Measurements from ENCODE around the gene DAZAP1.

The DAZAP1 gene

DNA sequence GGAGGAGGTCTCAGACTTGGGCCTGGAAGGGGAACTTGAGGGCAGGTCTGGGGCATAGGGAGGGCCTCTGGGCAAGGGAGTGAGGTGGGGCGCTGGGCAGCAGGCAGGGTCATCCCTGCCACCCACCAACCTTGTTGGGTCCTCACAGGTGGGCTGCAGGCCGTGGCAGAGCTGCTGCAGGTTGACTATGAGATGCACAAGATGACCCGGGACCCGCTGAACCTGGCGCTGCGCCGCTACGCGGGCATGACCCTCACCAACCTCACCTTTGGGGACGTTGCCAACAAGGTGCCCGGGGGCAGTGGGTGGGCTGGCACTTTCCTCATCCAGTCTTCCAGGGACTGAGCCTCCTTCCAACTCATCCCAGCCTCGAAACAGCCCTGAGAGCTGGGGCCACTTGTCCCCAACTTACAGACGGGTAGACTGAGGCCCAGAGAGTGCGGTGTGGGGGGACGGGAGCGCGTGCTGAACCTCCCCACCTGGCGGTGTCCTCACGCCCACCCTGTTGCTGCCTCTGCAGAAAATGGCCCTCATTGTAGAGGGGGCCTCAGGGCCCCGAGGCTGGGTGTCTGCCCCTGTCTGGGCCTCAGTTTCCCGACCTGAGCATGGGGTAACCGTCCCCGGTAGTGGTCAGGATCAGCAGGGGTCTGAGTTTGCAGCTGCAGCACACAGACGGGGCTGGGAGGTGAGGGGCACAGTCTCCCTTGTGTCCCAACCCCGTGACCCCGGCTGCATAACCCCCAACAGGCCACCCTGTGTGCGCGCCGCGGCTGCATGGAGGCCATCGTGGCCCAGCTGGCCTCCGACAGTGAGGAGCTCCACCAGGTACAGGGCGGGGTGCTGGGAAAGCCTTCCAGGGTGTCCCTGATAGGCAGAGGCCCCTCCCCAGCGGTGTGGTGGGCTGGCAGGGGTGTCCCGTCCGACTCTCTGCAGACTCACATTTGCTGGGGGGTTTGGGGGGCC, 52.9 kb downstream of the DAZAP1 start:
- no peak for DNase-seq

DNA sequence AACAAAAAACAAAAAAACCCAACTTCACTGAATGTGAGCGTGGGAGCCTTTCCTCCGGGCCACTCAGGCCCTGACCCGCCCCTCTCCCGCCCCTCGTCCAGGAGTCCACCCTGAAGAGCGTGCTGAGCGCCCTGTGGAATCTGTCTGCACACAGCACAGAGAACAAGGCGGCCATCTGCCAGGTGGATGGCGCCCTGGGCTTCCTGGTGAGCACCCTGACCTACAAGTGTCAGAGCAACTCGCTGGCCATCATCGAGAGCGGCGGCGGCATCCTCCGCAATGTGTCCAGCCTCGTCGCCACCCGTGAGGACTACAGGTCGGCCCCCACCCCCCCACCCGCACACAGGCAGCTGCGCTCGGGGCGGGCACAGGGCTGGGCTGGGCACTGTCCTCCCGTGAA, 54.5 kb downstream of the DAZAP1 start:
- DNase-seq: no peak

DNA sequence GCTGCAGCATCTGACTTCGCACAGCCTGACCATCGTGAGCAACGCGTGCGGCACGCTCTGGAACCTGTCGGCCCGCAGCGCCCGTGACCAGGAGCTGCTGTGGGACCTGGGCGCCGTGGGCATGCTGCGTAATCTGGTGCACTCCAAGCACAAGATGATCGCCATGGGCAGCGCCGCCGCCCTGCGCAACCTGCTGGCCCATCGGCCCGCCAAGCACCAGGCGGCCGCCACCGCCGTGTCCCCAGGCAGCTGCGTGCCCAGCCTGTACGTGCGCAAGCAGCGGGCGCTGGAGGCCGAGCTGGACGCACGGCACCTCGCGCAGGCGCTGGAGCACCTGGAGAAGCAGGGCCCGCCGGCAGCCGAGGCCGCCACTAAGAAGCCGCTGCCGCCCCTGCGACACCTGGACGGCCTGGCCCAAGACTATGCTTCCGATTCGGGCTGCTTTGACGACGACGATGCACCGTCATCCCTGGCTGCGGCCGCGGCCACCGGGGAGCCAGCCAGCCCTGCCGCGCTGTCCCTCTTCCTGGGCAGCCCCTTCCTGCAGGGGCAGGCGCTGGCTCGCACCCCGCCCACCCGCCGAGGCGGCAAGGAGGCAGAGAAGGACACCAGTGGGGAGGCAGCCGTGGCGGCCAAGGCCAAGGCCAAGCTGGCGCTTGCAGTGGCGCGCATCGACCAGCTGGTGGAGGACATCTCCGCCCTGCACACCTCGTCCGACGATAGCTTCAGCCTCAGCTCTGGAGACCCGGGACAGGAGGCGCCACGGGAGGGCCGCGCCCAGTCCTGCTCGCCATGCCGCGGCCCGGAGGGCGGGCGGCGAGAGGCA, 58.0 kb downstream of the DAZAP1 start:
- DNase-seq: no peak

DNA sequence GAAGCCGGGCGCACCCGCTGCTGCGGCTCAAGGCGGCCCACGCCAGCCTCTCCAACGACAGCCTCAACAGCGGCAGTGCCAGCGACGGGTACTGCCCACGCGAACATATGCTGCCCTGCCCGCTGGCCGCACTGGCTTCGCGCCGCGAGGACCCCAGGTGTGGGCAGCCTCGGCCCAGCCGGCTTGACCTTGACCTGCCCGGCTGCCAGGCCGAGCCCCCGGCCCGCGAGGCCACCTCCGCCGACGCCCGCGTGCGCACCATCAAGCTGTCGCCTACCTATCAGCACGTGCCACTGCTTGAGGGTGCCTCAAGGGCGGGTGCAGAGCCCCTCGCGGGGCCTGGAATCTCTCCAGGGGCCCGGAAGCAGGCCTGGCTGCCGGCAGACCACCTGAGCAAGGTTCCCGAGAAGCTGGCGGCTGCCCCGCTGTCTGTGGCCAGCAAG, 58.7 kb downstream of the DAZAP1 start:
- DNase-seq: no peak

GRCh38 chr19:1466461-1467214, 59.3 kb downstream of the DAZAP1 start:
- no peak for DNase-seq

GRCh38 chr19:1467215-1467489, 59.8 kb downstream of the DAZAP1 start:
- DNase-seq: no peak

DNA sequence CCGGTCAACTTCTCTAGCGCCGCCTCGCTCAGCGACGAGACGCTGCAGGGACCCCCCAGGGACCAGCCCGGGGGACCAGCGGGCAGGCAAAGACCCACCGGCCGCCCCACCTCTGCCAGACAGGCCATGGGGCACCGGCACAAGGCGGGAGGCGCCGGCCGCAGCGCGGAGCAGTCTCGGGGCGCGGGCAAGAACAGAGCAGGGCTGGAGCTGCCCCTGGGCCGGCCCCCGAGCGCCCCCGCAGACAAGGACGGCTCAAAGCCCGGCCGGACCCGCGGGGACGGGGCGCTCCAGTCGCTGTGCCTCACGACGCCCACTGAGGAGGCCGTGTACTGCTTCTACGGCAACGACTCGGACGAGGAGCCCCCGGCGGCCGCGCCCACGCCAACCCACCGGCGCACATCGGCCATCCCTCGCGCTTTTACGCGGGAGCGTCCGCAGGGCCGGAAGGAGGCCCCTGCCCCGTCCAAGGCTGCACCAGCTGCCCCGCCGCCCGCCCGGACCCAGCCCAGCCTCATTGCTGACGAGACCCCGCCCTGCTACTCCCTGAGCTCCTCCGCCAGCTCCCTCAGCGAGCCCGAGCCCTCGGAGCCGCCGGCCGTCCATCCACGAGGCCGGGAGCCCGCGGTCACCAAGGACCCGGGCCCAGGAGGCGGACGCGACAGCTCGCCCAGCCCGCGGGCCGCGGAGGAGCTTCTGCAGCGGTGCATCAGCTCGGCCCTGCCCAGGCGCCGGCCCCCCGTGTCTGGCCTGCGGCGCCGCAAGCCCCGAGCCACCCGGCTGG, 60.3 kb downstream of the DAZAP1 start:
- no peak for DNase-seq

DNA sequence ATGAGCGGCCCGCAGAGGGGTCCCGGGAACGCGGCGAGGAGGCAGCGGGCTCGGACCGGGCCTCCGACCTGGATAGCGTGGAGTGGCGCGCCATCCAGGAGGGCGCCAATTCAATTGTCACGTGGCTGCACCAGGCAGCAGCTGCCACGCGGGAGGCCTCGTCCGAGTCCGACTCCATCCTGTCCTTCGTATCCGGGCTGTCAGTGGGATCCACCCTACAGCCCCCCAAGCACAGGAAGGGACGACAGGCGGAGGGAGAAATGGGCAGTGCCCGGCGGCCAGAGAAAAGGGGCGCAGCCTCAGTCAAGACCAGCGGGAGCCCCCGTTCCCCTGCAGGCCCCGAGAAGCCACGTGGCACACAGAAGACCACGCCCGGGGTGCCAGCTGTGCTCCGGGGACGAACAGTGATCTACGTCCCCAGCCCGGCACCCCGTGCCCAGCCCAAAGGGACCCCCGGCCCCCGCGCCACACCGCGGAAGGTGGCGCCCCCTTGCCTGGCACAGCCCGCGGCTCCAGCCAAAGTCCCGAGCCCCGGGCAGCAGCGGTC, 61.0 kb downstream of the DAZAP1 start:
- no peak for DNase-seq

DNA sequence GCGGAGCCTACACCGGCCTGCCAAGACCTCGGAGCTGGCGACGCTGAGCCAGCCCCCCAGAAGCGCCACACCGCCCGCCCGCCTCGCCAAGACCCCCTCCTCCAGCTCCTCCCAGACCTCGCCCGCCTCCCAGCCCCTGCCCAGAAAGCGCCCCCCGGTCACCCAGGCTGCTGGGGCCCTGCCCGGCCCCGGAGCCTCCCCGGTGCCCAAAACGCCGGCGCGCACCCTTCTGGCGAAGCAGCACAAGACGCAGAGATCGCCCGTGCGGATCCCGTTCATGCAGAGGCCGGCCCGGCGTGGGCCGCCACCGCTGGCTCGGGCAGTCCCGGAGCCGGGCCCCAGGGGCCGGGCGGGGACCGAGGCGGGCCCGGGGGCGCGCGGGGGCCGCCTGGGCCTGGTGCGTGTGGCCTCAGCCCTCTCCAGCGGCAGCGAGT, 61.5 kb downstream of the DAZAP1 start:
- DNase-seq: no peak

DNA sequence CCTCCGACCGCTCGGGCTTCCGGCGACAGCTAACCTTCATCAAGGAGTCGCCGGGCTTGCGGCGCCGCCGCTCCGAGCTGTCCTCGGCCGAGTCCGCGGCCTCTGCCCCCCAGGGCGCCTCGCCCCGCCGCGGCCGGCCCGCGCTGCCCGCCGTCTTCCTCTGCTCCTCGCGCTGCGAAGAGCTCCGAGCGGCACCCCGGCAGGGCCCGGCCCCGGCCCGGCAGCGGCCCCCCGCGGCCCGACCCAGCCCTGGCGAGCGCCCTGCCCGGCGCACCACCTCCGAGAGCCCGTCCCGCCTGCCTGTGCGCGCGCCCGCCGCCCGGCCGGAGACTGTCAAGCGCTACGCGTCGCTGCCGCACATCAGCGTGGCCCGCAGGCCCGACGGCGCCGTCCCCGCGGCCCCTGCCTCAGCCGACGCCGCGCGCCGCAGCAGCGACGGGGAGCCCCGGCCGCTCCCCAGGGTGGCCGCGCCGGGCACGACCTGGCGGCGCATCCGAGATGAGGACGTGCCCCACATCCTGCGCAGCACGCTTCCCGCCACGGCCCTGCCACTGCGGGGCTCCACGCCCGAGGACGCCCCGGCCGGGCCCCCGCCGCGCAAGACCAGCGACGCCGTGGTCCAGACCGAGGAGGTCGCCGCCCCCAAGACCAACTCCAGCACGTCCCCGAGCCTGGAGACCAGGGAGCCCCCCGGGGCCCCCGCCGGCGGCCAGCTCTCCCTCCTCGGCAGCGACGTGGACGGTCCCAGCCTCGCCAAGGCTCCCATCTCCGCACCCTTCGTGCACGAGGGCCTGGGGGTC, 62.1 kb downstream of the DAZAP1 start:
- no peak for DNase-seq

DNA sequence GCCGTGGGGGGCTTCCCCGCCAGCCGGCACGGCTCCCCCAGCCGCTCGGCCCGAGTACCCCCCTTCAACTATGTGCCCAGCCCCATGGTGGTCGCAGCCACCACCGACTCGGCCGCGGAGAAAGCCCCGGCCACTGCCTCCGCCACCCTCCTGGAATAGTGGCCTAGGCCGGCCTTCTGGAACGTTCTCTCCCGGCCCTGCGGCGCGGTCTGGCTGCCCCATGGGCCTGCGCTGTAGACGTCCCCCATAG, 62.6 kb downstream of the DAZAP1 start:
- DNase-seq: no peak

DNA sequence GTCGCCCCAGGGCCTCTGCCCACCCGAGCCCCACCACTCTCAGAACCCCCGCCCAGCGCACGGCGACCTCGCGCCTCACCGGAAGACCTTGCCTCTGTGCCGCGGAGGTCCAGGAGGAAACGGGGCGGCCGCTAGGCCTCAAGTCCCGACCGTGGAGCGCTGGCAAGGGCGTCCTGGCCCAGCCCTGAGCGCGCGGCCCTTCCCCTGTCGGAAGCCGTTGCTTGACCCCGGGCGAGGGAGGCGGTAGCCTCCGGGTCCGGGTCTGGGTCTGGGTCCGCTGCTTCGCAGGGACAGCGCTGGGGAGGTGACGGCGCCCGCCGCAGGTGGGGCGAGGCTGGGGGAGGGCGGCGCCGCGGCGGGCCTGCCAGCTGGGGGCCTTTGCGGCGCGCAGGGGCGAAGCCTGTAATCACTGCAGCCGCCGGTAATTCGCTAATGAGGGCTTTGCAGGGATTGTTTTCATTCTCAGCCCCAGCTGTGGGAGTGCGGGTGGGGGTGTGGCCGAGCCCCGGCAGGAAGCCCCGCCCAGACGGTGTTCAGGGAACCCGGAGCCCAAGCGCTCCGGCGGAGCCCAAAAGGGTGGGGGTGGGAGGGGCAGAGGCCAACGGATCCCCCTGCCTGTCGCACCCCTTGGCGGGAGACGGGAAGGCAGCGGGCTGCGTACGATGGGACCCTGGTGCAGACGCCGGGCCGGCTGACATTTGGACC, 63.1 kb downstream of the DAZAP1 start:
- no peak for DNase-seq

- DNase-seq: no peak
Measured at GRCh38 chr19:1471010-1471514, 63.7 kb downstream of the DAZAP1 start.

DNA sequence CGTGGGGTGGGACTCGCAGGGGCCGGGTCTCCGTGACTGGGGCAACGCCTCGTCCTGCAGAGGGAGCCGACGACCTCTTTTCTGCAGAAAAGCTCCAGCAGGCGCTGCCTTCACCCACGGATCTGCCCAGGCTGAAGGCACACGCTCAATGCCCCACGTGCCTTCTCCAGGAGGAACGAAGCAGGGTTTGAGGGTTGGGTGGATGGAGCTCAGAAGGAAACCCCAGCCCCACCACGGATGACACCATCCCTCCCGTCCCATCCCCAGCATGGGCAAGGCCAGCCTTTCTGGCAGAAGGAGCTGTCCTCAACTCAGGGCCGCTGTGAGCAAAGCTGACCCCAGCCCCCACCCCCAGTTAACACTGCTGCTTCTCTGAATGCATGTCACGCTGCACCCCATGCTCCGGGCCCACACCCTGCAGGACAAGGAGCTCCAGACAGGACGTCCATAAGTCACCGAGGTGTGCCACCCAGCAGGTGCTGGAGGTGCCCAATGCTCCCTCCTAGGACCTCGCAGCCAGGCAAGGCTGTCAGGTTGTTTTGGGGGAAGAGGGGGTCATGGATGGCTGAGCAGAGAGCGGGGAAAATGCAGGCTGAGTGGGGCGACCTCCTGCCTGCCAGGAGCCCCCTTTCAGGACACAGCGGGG, 64.3 kb downstream of the DAZAP1 start:
- no peak for DNase-seq

- DNase-seq: no peak
Measured at GRCh38 chr19:1472231-1473084, 65.1 kb downstream of the DAZAP1 start.

DNA sequence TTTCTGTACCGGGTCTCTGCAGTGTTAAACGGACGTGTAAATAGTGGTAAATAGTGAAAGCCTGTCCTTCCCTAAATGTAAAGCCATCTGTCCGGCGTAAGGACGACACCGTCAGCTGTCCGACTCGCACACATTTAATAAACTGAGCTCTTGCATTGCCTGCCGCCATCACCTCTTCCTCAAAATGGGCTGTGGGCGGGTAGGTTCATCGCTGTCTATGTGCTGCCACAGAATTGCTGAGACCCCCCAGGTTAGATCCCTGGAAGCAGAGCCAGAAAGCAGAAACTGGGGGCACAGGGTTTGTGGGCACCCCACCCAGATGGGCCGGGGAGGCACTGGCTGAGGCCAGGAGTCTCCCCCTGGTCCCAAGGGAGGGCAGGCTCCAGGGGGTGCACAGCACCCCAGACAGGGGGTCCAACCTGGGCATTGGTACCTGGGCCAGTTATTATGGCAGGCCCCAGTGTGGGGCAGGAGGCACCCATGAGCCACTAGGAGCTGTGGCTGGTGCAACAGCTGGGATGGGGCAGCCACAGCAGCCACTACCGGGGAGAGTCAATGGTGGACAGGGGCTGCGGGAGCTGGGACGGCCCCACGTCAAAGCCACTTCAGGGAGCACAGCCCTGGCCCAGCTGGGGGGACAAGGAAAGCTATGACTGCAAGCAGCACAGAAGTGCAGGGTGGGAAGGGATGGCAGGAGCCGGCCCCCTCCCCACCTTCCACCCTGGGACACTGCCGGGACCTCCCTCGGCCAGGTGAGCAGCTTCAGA, 65.9 kb downstream of the DAZAP1 start:
- no peak for DNase-seq

GRCh38 chr19:1474011-1474764, 66.8 kb downstream of the DAZAP1 start:
- no peak for DNase-seq

All from NCI-H1092 (cell line).